SK-N-SH treated with all-trans-retinoic acid at 6 μM for 48 hours (cell line): Measurements from ENCODE around the gene IGSF8.
"Not testable (repeated sequence)": the region's sequence is repeated elsewhere in the genome, so short reads cannot be mapped to it uniquely, and the experiment has no call there.

Source experiments
- ATAC-seq: fragments of 200-7000 bp; cut with Tn5 transposase; 3 replicates; pipeline ENCODE4 v1.9.1; 2020; ENCODE audit warnings: mild to moderate bottlenecking, moderate library complexity
- ARNTL ChIP-seq: fragments of 450-650 bp; formaldehyde crosslinking; IDR thresholded peaks from 2 replicates; pipeline ENCODE4 v1.5.0; 2020; ENCODE audit warnings: low read depth, mild to moderate bottlenecking, moderate library complexity, borderline replicate concordance
- BACH2 ChIP-seq: fragments of 250-450 bp; sonication (Bioruptor Pico); IDR thresholded peaks from 2 replicates; pipeline ENCODE4 v1.9.0; 2021; ENCODE audit warnings: mild to moderate bottlenecking, borderline replicate concordance
- CSDC2 ChIP-seq: fragments of 250-450 bp; sonication (Bioruptor Pico); IDR thresholded peaks from 2 replicates; pipeline ENCODE4 v1.5.0; 2020; ENCODE audit warnings: mild to moderate bottlenecking, moderate library complexity
- ESRRG ChIP-seq: fragments of 250-450 bp; sonication (Bioruptor Pico); IDR thresholded peaks from 2 replicates; pipeline ENCODE4 v1.6.1; 2021; ENCODE audit warnings: mild to moderate bottlenecking
- ISL1 ChIP-seq: fragments of 250-450 bp; sonication (Bioruptor Pico); IDR thresholded peaks from 2 replicates; pipeline ENCODE4 v2.1.2; 2022; ENCODE audit warnings: mild to moderate bottlenecking, moderate library complexity
- PPARA ChIP-seq: fragments of 250-450 bp; sonication (Bioruptor Pico); IDR thresholded peaks from 2 replicates; pipeline ENCODE4 v1.5.0; 2020; ENCODE audit warnings: mild to moderate bottlenecking, borderline replicate concordance
- RARB ChIP-seq: fragments of 250-450 bp; sonication (Bioruptor Pico); IDR thresholded peaks from 2 replicates; pipeline ENCODE4 v1.8.0; 2021; ENCODE audit warnings: mild to moderate bottlenecking, moderate library complexity
- SNAI2 ChIP-seq: fragments of 250-450 bp; sonication (Bioruptor Pico); IDR thresholded peaks from 2 replicates; pipeline ENCODE4 v1.5.0; 2020; ENCODE audit warnings: mild to moderate bottlenecking, moderate library complexity
- ZFP3 ChIP-seq: fragments of 250-450 bp; sonication (Bioruptor Pico); IDR thresholded peaks from 2 replicates; pipeline ENCODE4 v1.5.0; 2020; ENCODE audit warnings: mild to moderate bottlenecking, moderate library complexity
- ZNF565 ChIP-seq: fragments of 450-650 bp; formaldehyde crosslinking; conservative IDR thresholded peaks from 2 replicates; pipeline ENCODE4 v1.5.0; 2020; ENCODE audit warnings: low read depth, mild to moderate bottlenecking, moderate library complexity
- ZNF70 ChIP-seq: fragments of 450-650 bp; formaldehyde crosslinking; IDR thresholded peaks from 2 replicates; pipeline ENCODE4 v1.5.0; 2020; ENCODE audit warnings: mild to moderate bottlenecking, moderate library complexity
- ZNF8 ChIP-seq: fragments of 450-650 bp; formaldehyde crosslinking; IDR thresholded peaks from 2 replicates; pipeline ENCODE4 v1.5.0; 2020; ENCODE audit warnings: mild to moderate bottlenecking, moderate library complexity
- TF ChIP-seq, protein P1 (sequence below): fragments of 250-450 bp; sonication (Bioruptor Pico); IDR thresholded peaks from 2 replicates; pipeline ENCODE4 v1.8.0; 2020; ENCODE audit warnings: mild to moderate bottlenecking, moderate library complexity, borderline replicate concordance
- TF ChIP-seq, protein P2 (sequence below): fragments of 250-450 bp; sonication (Bioruptor Pico); IDR thresholded peaks from 2 replicates; pipeline ENCODE4 v1.5.1; 2021; ENCODE audit warnings: mild to moderate bottlenecking, moderate library complexity
- TF ChIP-seq, protein P3 (sequence below): fragments of 250-450 bp; sonication (Bioruptor Pico); IDR thresholded peaks from 2 replicates; pipeline ENCODE4 v1.5.0; 2020; ENCODE audit warnings: mild to moderate bottlenecking, moderate library complexity
- TF ChIP-seq, protein P4 (sequence below): fragments of 250-450 bp; sonication (Bioruptor Pico); IDR thresholded peaks from 2 replicates; pipeline ENCODE4 v1.5.1; 2020; ENCODE audit warnings: low read depth, mild to moderate bottlenecking, moderate library complexity
- TF ChIP-seq, protein P5 (sequence below): fragments of 250-450 bp; sonication (Bioruptor Pico); IDR thresholded peaks from 2 replicates; pipeline ENCODE4 v1.8.0; 2021; ENCODE audit warnings: low read depth, mild to moderate bottlenecking, moderate library complexity, borderline replicate concordance

Gene IGSF8

DNA sequence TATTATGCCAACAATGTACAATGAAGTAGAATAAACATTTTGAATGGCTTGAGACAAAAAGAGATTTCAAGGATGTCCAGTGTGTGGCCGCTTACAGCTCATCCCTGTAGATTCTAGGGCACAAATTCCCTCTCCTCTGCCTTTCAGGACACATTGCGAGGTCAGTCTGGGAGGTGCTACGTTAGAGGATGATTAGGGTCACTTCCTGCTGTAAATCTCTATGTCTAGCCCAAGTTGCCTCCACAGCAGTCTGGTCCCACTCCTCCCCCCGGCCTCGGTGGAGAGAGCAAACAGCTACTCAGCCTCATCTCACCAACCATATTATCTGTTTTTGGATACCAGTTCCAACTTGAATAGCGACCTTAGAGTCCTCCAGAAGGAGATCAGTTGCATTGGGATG, 45.5 kb downstream of the IGSF8 start (continued):
- TF ChIP-seq, protein P1, sequence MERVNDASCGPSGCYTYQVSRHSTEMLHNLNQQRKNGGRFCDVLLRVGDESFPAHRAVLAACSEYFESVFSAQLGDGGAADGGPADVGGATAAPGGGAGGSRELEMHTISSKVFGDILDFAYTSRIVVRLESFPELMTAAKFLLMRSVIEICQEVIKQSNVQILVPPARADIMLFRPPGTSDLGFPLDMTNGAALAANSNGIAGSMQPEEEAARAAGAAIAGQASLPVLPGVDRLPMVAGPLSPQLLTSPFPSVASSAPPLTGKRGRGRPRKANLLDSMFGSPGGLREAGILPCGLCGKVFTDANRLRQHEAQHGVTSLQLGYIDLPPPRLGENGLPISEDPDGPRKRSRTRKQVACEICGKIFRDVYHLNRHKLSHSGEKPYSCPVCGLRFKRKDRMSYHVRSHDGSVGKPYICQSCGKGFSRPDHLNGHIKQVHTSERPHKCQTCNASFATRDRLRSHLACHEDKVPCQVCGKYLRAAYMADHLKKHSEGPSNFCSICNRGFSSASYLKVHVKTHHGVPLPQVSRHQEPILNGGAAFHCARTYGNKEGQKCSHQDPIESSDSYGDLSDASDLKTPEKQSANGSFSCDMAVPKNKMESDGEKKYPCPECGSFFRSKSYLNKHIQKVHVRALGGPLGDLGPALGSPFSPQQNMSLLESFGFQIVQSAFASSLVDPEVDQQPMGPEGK (CRISPR knock-in tag), result no peak
- no peak for TF ChIP-seq PPARA (CRISPR knock-in tag)
- no peak for TF ChIP-seq ZNF70 (CRISPR knock-in tag)
- TF ChIP-seq, protein P2, sequence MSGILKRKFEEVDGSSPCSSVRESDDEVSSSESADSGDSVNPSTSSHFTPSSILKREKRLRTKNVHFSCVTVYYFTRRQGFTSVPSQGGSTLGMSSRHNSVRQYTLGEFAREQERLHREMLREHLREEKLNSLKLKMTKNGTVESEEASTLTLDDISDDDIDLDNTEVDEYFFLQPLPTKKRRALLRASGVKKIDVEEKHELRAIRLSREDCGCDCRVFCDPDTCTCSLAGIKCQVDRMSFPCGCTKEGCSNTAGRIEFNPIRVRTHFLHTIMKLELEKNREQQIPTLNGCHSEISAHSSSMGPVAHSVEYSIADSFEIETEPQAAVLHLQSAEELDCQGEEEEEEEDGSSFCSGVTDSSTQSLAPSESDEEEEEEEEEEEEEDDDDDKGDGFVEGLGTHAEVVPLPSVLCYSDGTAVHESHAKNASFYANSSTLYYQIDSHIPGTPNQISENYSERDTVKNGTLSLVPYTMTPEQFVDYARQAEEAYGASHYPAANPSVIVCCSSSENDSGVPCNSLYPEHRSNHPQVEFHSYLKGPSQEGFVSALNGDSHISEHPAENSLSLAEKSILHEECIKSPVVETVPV (CRISPR knock-in tag), result no peak
- no peak for TF ChIP-seq ZNF8 (CRISPR knock-in tag)
- TF ChIP-seq, all 23 proteins: peak for 0

DNA sequence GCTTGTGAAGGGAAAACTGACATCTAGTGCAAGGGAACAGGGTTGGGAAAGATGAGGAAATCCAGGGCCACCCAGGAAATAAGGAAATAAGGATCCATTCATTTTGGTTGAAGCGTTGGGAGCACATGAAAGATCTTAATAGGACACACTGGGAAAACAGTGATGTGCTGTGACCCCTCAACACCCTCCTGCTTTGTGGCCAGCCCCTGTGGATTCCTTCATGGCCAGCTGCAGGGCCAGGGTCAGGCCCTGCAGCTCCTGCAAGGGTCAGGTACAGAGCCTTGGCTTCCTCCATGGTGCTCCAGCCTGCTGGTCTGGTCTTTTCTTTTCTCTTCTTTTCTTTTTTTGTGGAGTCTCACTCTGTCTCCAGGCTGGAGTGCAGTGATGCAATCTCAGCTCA, 47.8 kb downstream of the IGSF8 start:
- no peak for ATAC-seq
- TF ChIP-seq ZNF565 (CRISPR knock-in tag), result no peak
- no peak for TF ChIP-seq BACH2 (CRISPR knock-in tag)
- no peak for TF ChIP-seq CSDC2 (CRISPR knock-in tag)
- no peak for TF ChIP-seq ISL1 (CRISPR knock-in tag)
- TF ChIP-seq, protein P2 (CRISPR knock-in tag), result no peak
- TF ChIP-seq ZFP3 (CRISPR knock-in tag), result no peak
- TF ChIP-seq SNAI2 (CRISPR knock-in tag), result no peak
- TF ChIP-seq, protein P1 (CRISPR knock-in tag), result no peak
- TF ChIP-seq ESRRG, result no peak
- no peak for TF ChIP-seq RARB (CRISPR knock-in tag)
- TF ChIP-seq ARNTL (CRISPR knock-in tag), result no peak
- TF ChIP-seq, all 23 proteins: peak for 0

DNA sequence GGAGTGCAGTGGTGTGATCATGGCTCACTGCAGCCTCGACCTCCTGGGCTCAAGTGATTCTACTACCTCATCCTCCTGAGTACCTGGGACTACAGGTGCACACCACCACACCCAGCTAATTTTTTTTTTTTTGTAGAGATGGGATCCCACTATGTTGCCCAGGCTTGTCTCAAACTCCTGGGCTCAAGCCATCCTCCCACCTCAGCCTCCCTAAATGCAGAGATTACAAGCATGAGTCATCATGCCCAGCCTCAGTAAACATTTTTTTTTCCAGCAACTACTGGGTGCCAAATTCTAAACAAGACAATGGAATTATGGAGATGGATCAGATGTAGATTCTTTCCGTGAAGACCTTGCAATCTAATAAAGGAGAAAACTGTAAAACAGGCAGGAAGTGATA, 48.2 kb downstream of the IGSF8 start:
- ATAC-seq, result not testable (repeated sequence)

DNA sequence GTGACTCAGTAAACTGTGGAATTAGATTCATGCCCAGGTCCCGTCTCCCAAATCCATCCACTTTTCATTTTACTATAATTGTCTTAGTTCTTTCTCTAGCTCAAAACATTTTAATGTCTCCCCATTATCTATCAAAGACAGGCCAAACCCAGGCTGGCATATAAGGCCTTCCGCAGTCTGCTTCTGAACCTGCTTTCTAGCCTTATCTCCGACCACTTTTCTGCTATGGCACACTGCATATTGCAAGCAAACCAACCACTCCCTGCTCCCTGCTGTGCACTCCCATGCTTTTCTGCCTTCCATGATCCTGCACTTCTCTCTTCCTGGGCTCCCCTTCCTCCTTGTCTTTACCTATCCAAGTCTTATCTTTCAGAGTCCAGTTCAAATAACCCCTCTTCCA, 49.3 kb downstream of the IGSF8 start:
- no peak for ATAC-seq
- TF ChIP-seq BACH2 (CRISPR knock-in tag), result no peak
- TF ChIP-seq ZNF70 (CRISPR knock-in tag), result no peak
- TF ChIP-seq, protein P3, sequence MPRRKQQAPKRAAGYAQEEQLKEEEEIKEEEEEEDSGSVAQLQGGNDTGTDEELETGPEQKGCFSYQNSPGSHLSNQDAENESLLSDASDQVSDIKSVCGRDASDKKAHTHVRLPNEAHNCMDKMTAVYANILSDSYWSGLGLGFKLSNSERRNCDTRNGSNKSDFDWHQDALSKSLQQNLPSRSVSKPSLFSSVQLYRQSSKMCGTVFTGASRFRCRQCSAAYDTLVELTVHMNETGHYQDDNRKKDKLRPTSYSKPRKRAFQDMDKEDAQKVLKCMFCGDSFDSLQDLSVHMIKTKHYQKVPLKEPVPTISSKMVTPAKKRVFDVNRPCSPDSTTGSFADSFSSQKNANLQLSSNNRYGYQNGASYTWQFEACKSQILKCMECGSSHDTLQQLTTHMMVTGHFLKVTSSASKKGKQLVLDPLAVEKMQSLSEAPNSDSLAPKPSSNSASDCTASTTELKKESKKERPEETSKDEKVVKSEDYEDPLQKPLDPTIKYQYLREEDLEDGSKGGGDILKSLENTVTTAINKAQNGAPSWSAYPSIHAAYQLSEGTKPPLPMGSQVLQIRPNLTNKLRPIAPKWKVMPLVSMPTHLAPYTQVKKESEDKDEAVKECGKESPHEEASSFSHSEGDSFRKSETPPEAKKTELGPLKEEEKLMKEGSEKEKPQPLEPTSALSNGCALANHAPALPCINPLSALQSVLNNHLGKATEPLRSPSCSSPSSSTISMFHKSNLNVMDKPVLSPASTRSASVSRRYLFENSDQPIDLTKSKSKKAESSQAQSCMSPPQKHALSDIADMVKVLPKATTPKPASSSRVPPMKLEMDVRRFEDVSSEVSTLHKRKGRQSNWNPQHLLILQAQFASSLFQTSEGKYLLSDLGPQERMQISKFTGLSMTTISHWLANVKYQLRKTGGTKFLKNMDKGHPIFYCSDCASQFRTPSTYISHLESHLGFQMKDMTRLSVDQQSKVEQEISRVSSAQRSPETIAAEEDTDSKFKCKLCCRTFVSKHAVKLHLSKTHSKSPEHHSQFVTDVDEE (CRISPR knock-in tag), result no peak
- TF ChIP-seq, protein P1 (CRISPR knock-in tag), result no peak
- TF ChIP-seq PPARA (CRISPR knock-in tag), result no peak
- TF ChIP-seq, protein P2 (CRISPR knock-in tag), result no peak
- TF ChIP-seq ISL1 (CRISPR knock-in tag), result no peak
- TF ChIP-seq SNAI2 (CRISPR knock-in tag), result no peak
- no peak for TF ChIP-seq ESRRG
- no peak for TF ChIP-seq ZNF8 (CRISPR knock-in tag)
- TF ChIP-seq ZNF565 (CRISPR knock-in tag), result no peak
- TF ChIP-seq RARB (CRISPR knock-in tag), result no peak
- TF ChIP-seq, protein P4, sequence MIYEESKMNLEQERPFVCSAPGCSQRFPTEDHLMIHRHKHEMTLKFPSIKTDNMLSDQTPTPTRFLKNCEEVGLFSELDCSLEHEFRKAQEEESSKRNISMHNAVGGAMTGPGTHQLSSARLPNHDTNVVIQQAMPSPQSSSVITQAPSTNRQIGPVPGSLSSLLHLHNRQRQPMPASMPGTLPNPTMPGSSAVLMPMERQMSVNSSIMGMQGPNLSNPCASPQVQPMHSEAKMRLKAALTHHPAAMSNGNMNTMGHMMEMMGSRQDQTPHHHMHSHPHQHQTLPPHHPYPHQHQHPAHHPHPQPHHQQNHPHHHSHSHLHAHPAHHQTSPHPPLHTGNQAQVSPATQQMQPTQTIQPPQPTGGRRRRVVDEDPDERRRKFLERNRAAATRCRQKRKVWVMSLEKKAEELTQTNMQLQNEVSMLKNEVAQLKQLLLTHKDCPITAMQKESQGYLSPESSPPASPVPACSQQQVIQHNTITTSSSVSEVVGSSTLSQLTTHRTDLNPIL (CRISPR knock-in tag), result no peak
- no peak for TF ChIP-seq ZFP3 (CRISPR knock-in tag)
- TF ChIP-seq, protein P5, sequence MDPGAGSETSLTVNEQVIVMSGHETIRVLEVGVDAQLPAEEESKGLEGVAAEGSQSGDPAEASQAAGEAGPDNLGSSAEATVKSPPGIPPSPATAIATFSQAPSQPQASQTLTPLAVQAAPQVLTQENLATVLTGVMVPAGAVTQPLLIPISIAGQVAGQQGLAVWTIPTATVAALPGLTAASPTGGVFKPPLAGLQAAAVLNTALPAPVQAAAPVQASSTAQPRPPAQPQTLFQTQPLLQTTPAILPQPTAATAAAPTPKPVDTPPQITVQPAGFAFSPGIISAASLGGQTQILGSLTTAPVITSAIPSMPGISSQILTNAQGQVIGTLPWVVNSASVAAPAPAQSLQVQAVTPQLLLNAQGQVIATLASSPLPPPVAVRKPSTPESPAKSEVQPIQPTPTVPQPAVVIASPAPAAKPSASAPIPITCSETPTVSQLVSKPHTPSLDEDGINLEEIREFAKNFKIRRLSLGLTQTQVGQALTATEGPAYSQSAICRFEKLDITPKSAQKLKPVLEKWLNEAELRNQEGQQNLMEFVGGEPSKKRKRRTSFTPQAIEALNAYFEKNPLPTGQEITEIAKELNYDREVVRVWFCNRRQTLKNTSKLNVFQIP (CRISPR knock-in tag), result no peak
